ENCODE measurements around the gene CST8. TPM values are rescaled to one million over a fixed set of nuclear protein-coding genes. Genes with fewer than 3 reads are reported as not detected.

The CST8 gene
- total RNA-seq, 3 donors from 2014 or later, result not detected

GRCh38 chr20:23520185-23520584 is 29.3 kb downstream of the CST8 start:
- Mint-ChIP-seq H3K27me3 (ENCODE audit: low read depth) (peaks cover 2% of the 10 kb centered on the region), H3K9me3 (no peaks in the 10 kb centered on the region), H3K4me3 (no peak overlapping the region), H3K36me3 (ENCODE audit: insufficient read depth) (no peaks in the 10 kb centered on the region), H3K4me1 (ENCODE audit: low read depth) (no peaks in the 10 kb centered on the region)
- DNase-seq, result no peak
- no peak for ATAC-seq

DNA sequence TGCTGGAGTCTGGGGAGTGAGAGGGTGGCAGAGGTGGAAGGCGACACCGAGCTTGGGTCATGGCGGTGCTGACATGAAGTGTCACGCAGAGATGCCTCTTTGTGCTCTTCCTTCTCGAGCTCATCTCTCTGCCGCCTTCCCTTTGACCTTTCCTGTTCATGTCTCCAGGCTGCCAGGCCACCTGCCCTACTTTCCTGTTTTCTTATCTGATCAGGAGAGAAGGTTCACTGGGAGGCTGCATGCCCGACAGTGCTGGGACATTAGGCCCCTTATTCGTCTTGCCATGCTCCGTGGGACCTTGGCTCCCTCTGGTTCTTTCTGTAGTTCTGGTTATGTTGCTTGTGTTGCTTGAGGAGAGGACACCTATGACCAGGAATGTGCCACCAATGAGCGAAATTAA is 33.2 kb downstream of the CST8 start:
- Mint-ChIP-seq H3K4me3 (no peak overlapping the region), H3K36me3 (ENCODE audit: insufficient read depth) (peaks cover 2% of the 10 kb centered on the region), H3K9me3 (peaks cover 10% of the 10 kb centered on the region), H3K27me3 (ENCODE audit: low read depth) (peaks cover 4% of the 10 kb centered on the region), H3K4me1 (ENCODE audit: low read depth) (no peaks in the 10 kb centered on the region)
- ATAC-seq, result no peak
- no peak for DNase-seq

GRCh38 chr20:23526850-23527249 is 35.9 kb downstream of the CST8 start:
- Mint-ChIP-seq H3K27me3 (ENCODE audit: low read depth) (peaks cover 4% of the 10 kb centered on the region), H3K4me3 (no peak overlapping the region), H3K4me1 (ENCODE audit: low read depth) (peaks cover 4% of the 10 kb centered on the region), H3K36me3 (ENCODE audit: insufficient read depth) (peaks cover 2% of the 10 kb centered on the region), H3K9me3 (peaks cover 15% of the 10 kb centered on the region)
- DNase-seq, result no peak
- no peak for ATAC-seq

DNA sequence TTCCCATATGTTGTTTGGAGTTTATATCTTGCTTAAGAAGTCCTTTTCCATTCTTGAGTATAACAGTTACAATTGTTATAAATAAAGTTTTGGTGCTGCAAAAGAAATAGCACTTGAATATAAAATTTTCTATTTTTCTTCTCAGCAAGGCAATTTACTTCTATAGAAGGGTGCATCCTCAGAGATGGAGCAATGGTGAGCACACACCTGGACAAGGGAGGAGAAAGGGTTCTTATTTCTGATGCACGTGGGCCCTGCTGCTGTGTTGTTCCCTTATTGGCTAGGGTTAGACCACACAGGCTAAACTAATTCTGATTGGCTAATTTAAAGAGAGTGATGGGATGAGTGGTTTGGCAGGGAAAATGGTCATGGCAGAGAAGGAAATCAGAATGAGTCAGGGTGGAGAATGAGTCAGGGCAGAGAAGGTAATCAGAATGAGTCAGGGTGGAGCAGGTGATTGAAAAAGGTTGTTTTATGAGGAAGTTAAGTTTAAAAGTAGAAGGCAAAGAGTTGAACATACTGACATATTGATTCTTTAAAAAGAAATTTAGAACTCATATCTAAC is 38.0 kb downstream of the CST8 start:
- H3K27me3 Mint-ChIP-seq (ENCODE audit: low read depth), result peaks cover 4% of the 10 kb centered on the region
- DNase-seq, result no peak
- H3K36me3 Mint-ChIP-seq (ENCODE audit: insufficient read depth), result peaks cover 2% of the 10 kb centered on the region
- no peak for ATAC-seq
- peaks cover 4% of the 10 kb centered on the region for H3K4me1 Mint-ChIP-seq (ENCODE audit: low read depth)
- peaks cover 15% of the 10 kb centered on the region for H3K9me3 Mint-ChIP-seq
- H3K4me3 Mint-ChIP-seq, result no peak overlapping the region

DNA sequence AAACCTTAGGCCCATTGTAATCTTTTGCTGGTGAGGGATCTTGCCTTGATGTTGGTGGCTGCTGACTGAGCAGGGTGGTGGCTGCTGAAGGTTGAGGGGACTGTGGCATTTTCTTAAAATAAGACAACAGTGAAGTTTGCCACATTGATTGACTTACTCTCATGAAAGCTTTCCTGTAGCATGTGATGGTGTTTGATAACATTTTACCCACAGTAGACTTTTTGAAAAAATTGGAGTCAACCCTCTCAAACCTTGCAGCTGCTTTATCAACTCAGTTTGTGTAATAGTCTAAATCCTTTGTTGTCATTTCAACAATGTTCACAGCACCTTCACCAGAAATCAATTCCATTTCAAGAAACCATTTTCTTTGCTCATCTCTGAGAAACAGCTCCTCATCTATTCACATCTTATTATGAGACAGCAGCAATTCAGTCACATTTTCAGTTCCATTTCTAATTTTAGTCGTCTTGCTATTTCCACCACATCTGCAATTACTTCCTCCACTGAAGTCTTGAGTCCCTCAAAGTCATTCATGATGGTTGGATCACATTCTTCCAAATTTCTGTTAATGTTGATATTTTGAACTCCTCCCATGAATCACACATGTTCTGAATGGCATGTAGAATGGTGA is 40.1 kb downstream of the CST8 start:
- no peak for ATAC-seq
- Mint-ChIP-seq H3K4me1 (ENCODE audit: low read depth) (peaks cover 4% of the 10 kb centered on the region), H3K36me3 (ENCODE audit: insufficient read depth) (peaks cover 2% of the 10 kb centered on the region), H3K27me3 (ENCODE audit: low read depth) (peaks cover 2% of the 10 kb centered on the region), H3K9me3 (peaks cover 15% of the 10 kb centered on the region), H3K4me3 (no peak overlapping the region)
- DNase-seq, result no peak

- Mint-ChIP-seq H3K36me3 (ENCODE audit: insufficient read depth) (no peaks in the 10 kb centered on the region), H3K9me3 (peaks cover 15% of the 10 kb centered on the region), H3K4me1 (ENCODE audit: low read depth) (peaks cover 4% of the 10 kb centered on the region), H3K4me3 (no peak overlapping the region), H3K27me3 (ENCODE audit: low read depth) (peaks cover 5% of the 10 kb centered on the region)
- no peak for DNase-seq
- no peak for ATAC-seq
These were observed 41.6 kb downstream of the CST8 start for GRCh38 chr20:23532533-23532932.

- Mint-ChIP-seq H3K9me3 (peaks cover 14% of the 10 kb centered on the region), H3K27me3 (ENCODE audit: low read depth) (peaks cover 4% of the 10 kb centered on the region), H3K4me1 (ENCODE audit: low read depth) (peaks cover 4% of the 10 kb centered on the region), H3K4me3 (no peak overlapping the region), H3K36me3 (ENCODE audit: insufficient read depth) (no peaks in the 10 kb centered on the region)
- no peak for ATAC-seq
- no peak for DNase-seq
These were observed 42.2 kb downstream of the CST8 start for GRCh38 chr20:23533161-23533560.

- no peak for ATAC-seq
- H3K36me3 Mint-ChIP-seq (ENCODE audit: insufficient read depth), result no peaks in the 10 kb centered on the region
- no peaks in the 10 kb centered on the region for H3K9me3 Mint-ChIP-seq
- peaks cover 10% of the 10 kb centered on the region for H3K27me3 Mint-ChIP-seq (ENCODE audit: low read depth)
- no peak overlapping the region for H3K4me3 Mint-ChIP-seq
- peaks cover 4% of the 10 kb centered on the region for H3K4me1 Mint-ChIP-seq (ENCODE audit: low read depth)
- DNase-seq, result no peak
These were observed 44.1 kb downstream of the CST8 start for GRCh38 chr20:23534801-23535593.

DNA sequence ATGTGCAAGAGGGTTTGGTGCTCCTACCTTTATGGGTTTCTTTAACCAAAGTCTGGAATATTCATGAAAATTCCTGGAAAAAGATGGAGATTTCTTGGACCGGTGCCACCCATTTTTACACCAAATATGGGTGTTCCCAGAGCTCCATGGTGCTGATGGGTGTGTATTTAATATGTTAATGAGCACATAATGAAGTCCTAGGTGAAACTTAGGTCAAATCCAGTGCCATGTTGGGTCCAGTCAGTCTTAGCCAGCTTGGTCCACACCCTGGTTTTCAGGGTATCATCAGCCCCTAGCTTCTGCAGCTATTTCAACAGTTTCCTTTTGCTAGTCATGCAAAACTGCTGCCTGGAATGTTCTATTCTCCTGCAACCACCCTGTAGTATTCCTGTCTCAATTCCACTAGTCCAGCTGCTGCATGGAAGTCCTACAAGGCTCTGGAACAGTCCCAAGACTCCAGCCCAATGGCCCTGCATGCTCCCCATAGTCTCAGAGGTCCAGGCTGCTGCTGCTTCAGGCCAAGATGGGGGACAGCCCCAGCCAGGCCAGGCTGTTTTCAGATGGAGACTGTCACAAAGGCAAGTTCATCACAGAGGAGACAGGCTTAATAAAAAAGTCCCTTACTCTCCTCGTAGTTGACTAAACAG is 45.5 kb downstream of the CST8 start:
- ATAC-seq (no peak), DNase-seq (no peak)
- Mint-ChIP-seq H3K4me1 (ENCODE audit: low read depth) (no peaks in the 10 kb centered on the region), H3K36me3 (ENCODE audit: insufficient read depth) (no peaks in the 10 kb centered on the region), H3K4me3 (no peak overlapping the region), H3K9me3 (no peaks in the 10 kb centered on the region), H3K27me3 (ENCODE audit: low read depth) (peaks cover 10% of the 10 kb centered on the region)

GRCh38 chr20:23537030-23537429 is 46.1 kb downstream of the CST8 start:
- Mint-ChIP-seq H3K4me3 (no peak overlapping the region), H3K36me3 (ENCODE audit: insufficient read depth) (no peaks in the 10 kb centered on the region), H3K9me3 (no peaks in the 10 kb centered on the region), H3K4me1 (ENCODE audit: low read depth) (no peaks in the 10 kb centered on the region), H3K27me3 (ENCODE audit: low read depth) (peaks cover 10% of the 10 kb centered on the region)
- no peak for ATAC-seq
- no peak for DNase-seq

- DNase-seq (no peak), ATAC-seq (no peak)
- no peaks in the 10 kb centered on the region for H3K4me1 Mint-ChIP-seq (ENCODE audit: low read depth)
- no peaks in the 10 kb centered on the region for H3K36me3 Mint-ChIP-seq (ENCODE audit: insufficient read depth)
- no peaks in the 10 kb centered on the region for H3K9me3 Mint-ChIP-seq
- no peak overlapping the region for H3K4me3 Mint-ChIP-seq
- peaks cover 10% of the 10 kb centered on the region for H3K27me3 Mint-ChIP-seq (ENCODE audit: low read depth)
These were observed 49.7 kb downstream of the CST8 start for GRCh38 chr20:23540624-23541023.

DNA sequence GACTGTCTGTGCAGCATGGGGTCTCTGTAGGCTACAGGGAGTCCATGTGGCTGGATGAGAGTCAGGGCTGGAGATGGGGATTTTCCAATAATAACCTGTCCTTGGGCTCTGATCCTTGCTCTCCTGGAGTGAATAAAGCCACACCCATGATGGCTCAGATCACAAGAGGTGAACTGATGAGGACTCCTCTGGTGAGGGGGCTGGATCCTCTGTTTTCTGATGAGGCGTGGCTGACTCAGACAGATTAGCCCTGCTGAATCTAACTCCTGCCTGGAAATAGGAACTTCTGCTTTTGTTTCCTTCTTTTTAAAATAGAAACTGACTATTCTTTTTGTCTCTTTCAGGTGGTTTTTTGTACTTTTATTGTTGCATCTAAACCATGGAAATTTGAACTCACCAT is 50.4 kb downstream of the CST8 start:
- H3K27me3 Mint-ChIP-seq (ENCODE audit: low read depth), result peaks cover 10% of the 10 kb centered on the region
- DNase-seq, result no peak
- H3K4me3 Mint-ChIP-seq, result no peak overlapping the region
- no peak for ATAC-seq
- H3K9me3 Mint-ChIP-seq, result no peaks in the 10 kb centered on the region
- no peaks in the 10 kb centered on the region for H3K36me3 Mint-ChIP-seq (ENCODE audit: insufficient read depth)
- H3K4me1 Mint-ChIP-seq (ENCODE audit: low read depth), result no peaks in the 10 kb centered on the region

GRCh38 chr20:23541776-23542175 is 50.9 kb downstream of the CST8 start:
- Mint-ChIP-seq H3K4me1 (ENCODE audit: low read depth) (no peaks in the 10 kb centered on the region), H3K36me3 (ENCODE audit: insufficient read depth) (no peaks in the 10 kb centered on the region), H3K27me3 (ENCODE audit: low read depth) (peaks cover 10% of the 10 kb centered on the region), H3K4me3 (no peak overlapping the region), H3K9me3 (no peaks in the 10 kb centered on the region)
- no peak for ATAC-seq
- no peak for DNase-seq

DNA sequence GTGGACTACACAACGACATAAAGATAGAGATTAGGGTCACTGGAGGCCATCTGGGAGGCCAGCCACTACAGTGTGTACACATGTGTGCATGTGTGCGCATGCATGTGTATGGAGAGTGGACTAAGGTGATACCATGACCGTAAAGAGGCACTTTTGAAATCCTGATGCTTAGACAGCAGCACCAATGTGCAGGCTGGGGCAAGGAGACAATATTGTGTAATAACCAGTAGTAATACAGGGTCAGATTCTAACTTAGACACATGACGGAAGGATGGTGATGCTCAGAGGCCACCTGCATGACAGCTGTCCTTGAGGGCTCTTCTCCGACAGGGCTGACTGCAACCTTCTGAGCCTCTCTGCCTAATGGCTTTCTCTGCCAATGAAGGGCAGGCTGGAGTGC is 51.9 kb downstream of the CST8 start:
- H3K9me3 Mint-ChIP-seq, result no peaks in the 10 kb centered on the region
- no peaks in the 10 kb centered on the region for H3K36me3 Mint-ChIP-seq (ENCODE audit: insufficient read depth)
- peaks cover 8% of the 10 kb centered on the region for H3K27me3 Mint-ChIP-seq (ENCODE audit: low read depth)
- no peak for ATAC-seq
- no peaks in the 10 kb centered on the region for H3K4me1 Mint-ChIP-seq (ENCODE audit: low read depth)
- no peak for DNase-seq
- no peak overlapping the region for H3K4me3 Mint-ChIP-seq

All from activated T-cell treated with anti-CD3 and anti-CD28 coated beads, Interleukin-2, amount 50 U/mL, for 4 hours (primary cell).